HepG2 (cell line): Measurements from ENCODE around the gene ALLC. TPM values are rescaled to one million over a fixed set of nuclear protein-coding genes. Genes with fewer than 3 reads are reported as not detected.

Experiments used
- ATAC-seq: fragments of 200-7000 bp; cut with Tn5 transposase; 3 replicates; pipeline ENCODE4 v1.9.1; 2020; ENCODE audit warnings: mild to moderate bottlenecking, moderate library complexity
- BruUV-seq: library from RNA; stranded (reverse); fragments of 400-500 nt; replicated peaks from 2 replicates; lab custom pipeline; 2021; lab: Mats Ljungman, UMichigan
- CTCF ChIA-PET: fragments of 300-600 bp; formaldehyde crosslinking; extraction: SDS; loops from one replicate; lab custom pipeline; 2021; ENCODE audit warnings: low total read pairs, inconsistent platforms, low intra/inter-chr PET ratio; lab: Yijun Ruan, JAX
- POLR2A ChIA-PET: fragments of 350-600 bp; sonication (Branson Sonifier 250); formaldehyde crosslinking; loops from one replicate; lab custom pipeline; 2020; ENCODE audit warnings: antibody characterized with exemption, inconsistent platforms; lab: Yijun Ruan, JAX
- DNase-seq: peaks from one replicate; pipeline ENCODE4 v3.0.0-alpha.2; 2015; ENCODE audit warnings: low spot score
- FAIRE-seq: peaks from 3 replicates; lab custom pipeline; 2011; peaks lifted over from hg19 to GRCh38; lab: Jason Lieb, UNC
- H2AFZ ChIP-seq: one replicate; pipeline ENCODE4 v1.6.1; 2011; ENCODE audit warnings: low read length, inconsistent platforms
- H3K27ac ChIP-seq: fragments of 300-600 bp; 3 replicates; pipeline ENCODE4 v1.8.0; 2011; ENCODE audit warnings: mixed run types, mild to moderate bottlenecking, mixed read lengths, low read length, inconsistent platforms; ENCODE audit not compliant: insufficient read depth; ENCODE audit errors: extremely low read length
- H3K27me3 ChIP-seq, 2 experiments: fragments of 200-600 bp in 1 of 2; 2 replicates in 1 of 2; 3 replicates in 1 of 2; pipeline versions ENCODE4 v1.6.0 to v1.8.0; 2011; ENCODE audit warnings: low read length in 2 of 2, mild to moderate bottlenecking in 2 of 2, moderate library complexity in 2 of 2, inconsistent platforms in 1 of 2; ENCODE audit not compliant: insufficient read depth in 2 of 2, control insufficient read depth in 1 of 2
- H3K36me3 ChIP-seq, 2 experiments: fragments of 200-600 bp in 1 of 2; replicated peaks in 1 of 2; 2 replicates in 1 of 2; 3 replicates in 1 of 2; pipeline versions ENCODE4 v1.5.1 to v1.8.0; 2011; ENCODE audit warnings: low read length in 2 of 2, inconsistent platforms in 1 of 2; ENCODE audit not compliant: insufficient read depth in 2 of 2, control insufficient read depth in 1 of 2
- H3K4me1 ChIP-seq: 2 replicates; pipeline ENCODE4 v1.5.1; 2012; ENCODE audit warnings: low read length, inconsistent platforms; ENCODE audit not compliant: insufficient read depth
- H3K4me2 ChIP-seq: 2 replicates; pipeline ENCODE4 v1.6.0; 2011; ENCODE audit warnings: low read depth, low read length, inconsistent platforms
- H3K4me3 ChIP-seq, 3 experiments: fragments of 200-600 bp in 1 of 3; sonication (generic), shearing (Covaris generic) in 1 of 3; replicated peaks in 1 of 3; 2 replicates each; pipeline ENCODE4 v1.5.1; 2011 to 2016; ENCODE audit warnings: low read length in 3 of 3, inconsistent platforms in 2 of 3, low read depth in 2 of 3, mild to moderate bottlenecking in 2 of 3, control low read depth in 1 of 3, mixed read lengths in 1 of 3; ENCODE audit not compliant: insufficient read depth in 1 of 3
- H3K79me2 ChIP-seq: one replicate; pipeline ENCODE4 v1.6.1; 2011; ENCODE audit warnings: low read length, inconsistent platforms; ENCODE audit not compliant: insufficient read depth
- H3K9ac ChIP-seq: 2 replicates; pipeline ENCODE4 v1.6.0; 2011; ENCODE audit warnings: mild to moderate bottlenecking, low read depth, low read length, inconsistent platforms; ENCODE audit not compliant: insufficient read depth
- H3K9me3 ChIP-seq: 2 replicates; pipeline ENCODE4 v1.5.1; 2012; ENCODE audit warnings: mild to moderate bottlenecking, low read length
- H4K20me1 ChIP-seq: 2 replicates; pipeline ENCODE4 v1.6.0; 2011; ENCODE audit warnings: inconsistent platforms, mild to moderate bottlenecking, low read length, moderate library complexity; ENCODE audit not compliant: insufficient read depth
- AGO2 ChIP-seq: fragments of 200-400 bp; formaldehyde crosslinking; optimal IDR thresholded peaks from 2 replicates; pipeline ENCODE3; 2017; ENCODE audit warnings: mild to moderate bottlenecking, low read depth, low read length, moderate library complexity
- CREB1 ChIP-seq, 2 experiments: fragments of 450-650 bp in 1 of 2; IDR thresholded peaks; 2 replicates each; pipeline ENCODE4 v1.6.1; 2016 to 2017; ENCODE audit warnings: control low read depth in 1 of 2, mild to moderate bottlenecking in 1 of 2, missing compliant biosample characterization in 1 of 2, missing genetic modification characterization in 1 of 2
- E2F5 ChIP-seq: sonication (generic); formaldehyde crosslinking; conservative IDR thresholded peaks from 2 replicates; pipeline ENCODE4 v1.4.0; 2020; ENCODE audit warnings: missing genetic modification reagents
- FOXA1 ChIP-seq, 2 experiments: fragments of 450-650 bp in 1 of 2; sonication (generic) in 1 of 2; formaldehyde crosslinking in 1 of 2; IDR thresholded peaks; 2 replicates each; pipeline versions ENCODE4 v1.4.0 to v1.6.1; 2016 to 2020; ENCODE audit warnings: missing genetic modification reagents in 1 of 2
- HNF4G ChIP-seq, 2 experiments: sonication (generic) in 1 of 2; formaldehyde crosslinking in 1 of 2; IDR thresholded peaks; 2 replicates each; pipeline versions ENCODE4 v1.4.0 to v1.6.1; 2011 to 2020; ENCODE audit warnings: borderline replicate concordance in 2 of 2, low read depth in 2 of 2, mild to moderate bottlenecking in 2 of 2, low read length in 1 of 2, missing genetic modification reagents in 1 of 2, moderate library complexity in 1 of 2
- HNRNPLL ChIP-seq: fragments of 200-400 bp; formaldehyde crosslinking; IDR thresholded peaks from 2 replicates; pipeline ENCODE4 v1.6.1; 2017; ENCODE audit warnings: mild to moderate bottlenecking, low read depth, low read length; ENCODE audit not compliant: poor library complexity, severe bottlenecking
- KDM2A ChIP-seq: sonication (generic); formaldehyde crosslinking; IDR thresholded peaks from 2 replicates; pipeline ENCODE4 v1.4.0; 2020; ENCODE audit warnings: low read depth, missing genetic modification reagents, borderline replicate concordance
- ZNF12 ChIP-seq: sonication (generic); formaldehyde crosslinking; IDR thresholded peaks from 2 replicates; pipeline ENCODE4 v1.5.0; 2020; ENCODE audit warnings: missing genetic modification reagents
- ZNF768 ChIP-seq: sonication (generic); formaldehyde crosslinking; IDR thresholded peaks from 2 replicates; pipeline ENCODE4 v1.4.0; 2020; ENCODE audit warnings: missing genetic modification reagents
- WGBS: methylation state at CpG from one replicate; pipeline ENCODE4 v1.1.6; 2017; ENCODE audit warnings: low lambda C conversion rate; 5-methylcytosine and 5-hydroxymethylcytosine counted together
- in situ Hi-C: cut with HindIII; loops from 2 replicates; pipeline ENCODE4 v1.10.0; 2017; ENCODE audit warnings: low pct_unique_long_range_greater_than_20kb; ENCODE audit not compliant: extremely low pct_ligation_motif_present
- intact Hi-C: fragments of 100-400 bp; cut with micrococcal nuclease; formaldehyde crosslinking; loops from one replicate; pipeline ENCODE4 v1.10.0; 2022; ENCODE audit not compliant: unreplicated experiment
- polyA plus RNA-seq, 8 experiments: library from polyadenylated mRNA; depleted of rRNA in 3 of 8; stranded (reverse) in 7 of 8; unstranded in 1 of 8; fragments of >200 nt; fragmentation: Illumina TruSeq in 4 of 8; extraction: Trizol in 4 of 8; gene quantifications; 2 replicates each; pipeline versions ENCODE4 v1.2.1 to v1.2.3, GENCODE V29; 2011 to 2016; ENCODE audit warnings: low read depth in 4 of 8, missing spikeins in 1 of 8, mixed read lengths in 1 of 8; ENCODE audit not compliant: insufficient read depth in 1 of 8
- total RNA-seq, 5 experiments: library from RNA; depleted of rRNA; stranded (reverse); fragments of >200 nt; fragmentation: Illumina TruSeq; extraction: Trizol; gene quantifications; 2 replicates each; pipeline ENCODE4 v1.2.3, GENCODE V29; 2016; ENCODE audit warnings: low read depth in 1 of 5

The ALLC gene
- total and polyA plus RNA-seq, 2 of the 13 experiments (the other 11 are each of a cell fraction or from before 2014, with no cell fraction given), result 0.08 to 0.11 TPM

GRCh38 chr2:3647831-3648651, 10.0 kb upstream of the ALLC start:
- ATAC-seq, result no peak
- H3K4me2 ChIP-seq, result no peak overlapping the region
- in situ Hi-C loops, result no loop called here

GRCh38 chr2:3648652-3649177, 9.3 kb upstream of the ALLC start:
- Histone ChIP-seq H3K9ac (no peak overlapping the region), H3K27ac (no peak overlapping the region), H3K36me3 (no peaks in the 10 kb centered on the region), H3K27me3 (peaks cover 6 to 14% of the 10 kb centered on the region in 2 experiments; a peak in 2 of 5 replicates), H3K4me3 (no peak overlapping the region), H4K20me1 (no peaks in the 10 kb centered on the region), H3K4me1 (peaks cover 53% of the 10 kb centered on the region), H2AFZ (no peak overlapping the region), H3K4me2 (no peak overlapping the region), H3K9me3 (no peaks in the 10 kb centered on the region), H3K79me2 (no peaks in the 10 kb centered on the region)
- BruUV-seq, result no TSS peak
- POLR2A ChIA-PET, result no interaction called here
- no peak for FAIRE-seq
- intact Hi-C loops, result no loop called here
- no peak for DNase-seq
- in situ Hi-C loops, result no loop called here
- WGBS, result 69% methylated on average over 20 of the region's 20 CpGs
- CTCF ChIA-PET, result no interaction called here
- ATAC-seq, result no peak
- no peak for TF ChIP-seq FOXA1 (IDR thresholded peaks at IDR 0.05)
- no peak for TF ChIP-seq FOXA1 (CRISPR knock-in tag; IDR thresholded peaks at IDR 0.05)
- peak; percentile 24; the same call in 1 of the 2 replicates for TF ChIP-seq CREB1 (IDR thresholded peaks at IDR 0.05)
- no peak for TF ChIP-seq CREB1 (CRISPR knock-in tag; IDR thresholded peaks at IDR 0.05)

More at GRCh38 chr2:3647831-3648651, 10.0 kb upstream of the ALLC start:
- BruUV-seq, result no TSS peak
- CTCF ChIA-PET, result no interaction called here
- TF ChIP-seq ZNF12, result no peak
- TF ChIP-seq AGO2, result peak; percentile 44
- TF ChIP-seq E2F5, result no peak
- no peak for TF ChIP-seq HNF4G (IDR thresholded peaks at IDR 0.05; ENCODE audit: borderline replicate concordance, low read depth, low read length)
- no peak for TF ChIP-seq HNF4G (CRISPR knock-in tag; IDR thresholded peaks at IDR 0.05; ENCODE audit: borderline replicate concordance, low read depth)
- TF ChIP-seq KDM2A, result no peak
- no peak for TF ChIP-seq HNRNPLL
- TF ChIP-seq ZNF768 (CRISPR knock-in tag), result peak; percentile 14; the same call in 1 of the 2 replicates
- Histone ChIP-seq H3K79me2 (no peaks in the 10 kb centered on the region), H3K9me3 (no peaks in the 10 kb centered on the region), H2AFZ (no peak overlapping the region), H3K4me3 (no peak overlapping the region), H3K36me3 (no peaks in the 10 kb centered on the region), H3K4me1 (peaks cover 53% of the 10 kb centered on the region), H4K20me1 (no peaks in the 10 kb centered on the region), H3K27me3 (peaks cover 6 to 14% of the 10 kb centered on the region in 2 experiments; a peak in 2 of 5 replicates), H3K27ac (no peak overlapping the region), H3K9ac (no peak overlapping the region)
- DNase-seq (no peak), FAIRE-seq (no peak)
- WGBS, result 66% methylated on average over 12 of the region's 14 CpGs
- intact Hi-C loops, result no loop called here
- POLR2A ChIA-PET, result no interaction called here
